Muscle of back (tissue), 11 donors: ENCODE data around the gene PACS1. TPM values are rescaled to one million over a fixed set of nuclear protein-coding genes. Genes with fewer than 3 reads are reported as not detected.
A peak's percentile ranks its signal among the peaks of the same experiment; 100 is the strongest.
"Not testable (repeated sequence)": the region's sequence is repeated elsewhere in the genome, so short reads cannot be mapped to it uniquely, and the experiment has no call there.

Experiments used
- DNase-seq, 3 donors: peaks; one replicate each; pipeline versions ENCODE4 v3.0.0 to v3.0.0-alpha.2; 2013
- polyA plus RNA-seq, 10 donors: library from polyadenylated mRNA; unstranded; fragments of 120-200 nt; gene quantifications; one replicate each; pipeline ENCODE4 v1.2.1, GENCODE V29; 2013; ENCODE audit not compliant: insufficient read length in 10 of 10

PACS1 gene
- polyA plus RNA-seq, 10 donors, result 29.6 to 34.8 (median 32.6) TPM

DNA sequence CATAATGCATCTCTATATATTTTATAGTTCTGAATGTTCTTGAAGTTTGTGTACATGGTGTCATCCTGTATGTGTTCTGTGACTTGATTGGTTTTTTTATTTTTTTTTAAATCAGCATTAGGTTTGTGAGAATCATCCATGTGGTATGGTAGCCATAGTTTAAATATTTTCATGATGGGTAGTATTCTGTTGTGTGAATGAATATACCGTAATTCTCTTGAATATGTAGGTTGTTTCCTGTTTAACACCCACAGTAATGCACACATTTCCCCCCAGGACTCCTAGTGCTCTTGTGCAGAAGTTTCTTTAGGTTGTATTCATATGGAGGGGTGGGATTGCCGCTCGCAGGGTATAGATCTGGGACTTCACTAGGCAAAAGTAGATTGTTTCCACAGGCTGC is 2.0 kb downstream of the PACS1 start:
- no peak for DNase-seq

DNA sequence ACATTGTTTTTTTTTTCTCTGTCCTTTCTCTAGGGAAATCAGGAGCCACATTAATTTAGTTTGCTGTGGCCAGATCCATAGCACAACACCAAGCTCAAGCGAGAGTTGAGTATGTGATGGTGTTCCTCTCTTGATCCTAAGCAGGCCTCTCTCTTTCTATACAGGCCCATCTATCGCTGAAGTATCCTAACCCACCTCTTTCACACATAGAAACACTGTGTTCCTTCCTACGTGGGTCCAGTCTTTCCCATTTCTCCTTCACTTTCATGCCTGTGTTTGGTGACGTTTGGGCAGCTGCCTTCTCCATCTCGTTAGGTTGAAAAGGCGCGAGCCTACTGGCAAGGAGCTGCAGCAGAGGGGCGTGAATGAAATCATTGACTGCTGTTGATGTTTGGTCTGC is 2.4 kb downstream of the PACS1 start:
- DNase-seq, result no peak

DNA sequence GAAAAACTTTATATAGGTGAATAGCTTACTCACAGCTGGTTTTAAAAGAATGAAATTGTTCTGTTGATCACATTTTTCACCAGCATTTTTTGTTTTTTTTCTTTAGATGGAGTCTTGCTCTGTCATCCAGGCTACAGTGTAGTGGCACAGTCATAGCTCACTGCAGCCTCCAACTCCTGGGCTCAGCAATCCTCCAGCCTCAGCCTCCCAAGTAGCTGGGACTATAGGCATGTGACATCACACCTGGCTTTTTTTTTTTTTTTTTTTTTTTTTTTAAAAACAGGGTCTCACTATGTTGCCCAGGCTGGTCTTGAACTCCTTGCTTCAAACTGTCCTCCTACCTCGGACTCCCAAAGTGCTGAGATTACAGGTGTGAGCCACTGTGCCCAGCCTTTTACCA is 3.6 kb downstream of the PACS1 start:
- DNase-seq, result no peak

DNA sequence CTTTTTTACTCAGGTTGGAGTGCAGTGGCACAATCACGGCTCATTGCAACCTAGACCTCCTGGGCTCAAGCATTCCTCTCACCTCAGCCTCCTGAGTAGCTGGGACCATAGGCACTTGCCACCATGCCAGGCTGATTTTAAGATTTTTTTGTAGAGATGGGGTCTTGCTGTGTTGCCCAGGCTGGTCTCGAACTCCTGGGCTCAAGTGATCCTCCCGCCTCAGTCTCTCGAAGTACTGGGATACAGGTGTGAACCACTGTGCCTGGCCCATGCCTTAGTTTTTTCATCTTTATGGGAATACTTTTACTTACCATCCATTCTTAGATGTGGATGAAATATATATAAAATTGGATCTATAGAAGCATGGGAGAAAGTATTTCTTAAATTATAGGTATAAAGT is 5.2 kb downstream of the PACS1 start:
- DNase-seq, result no peak

DNA sequence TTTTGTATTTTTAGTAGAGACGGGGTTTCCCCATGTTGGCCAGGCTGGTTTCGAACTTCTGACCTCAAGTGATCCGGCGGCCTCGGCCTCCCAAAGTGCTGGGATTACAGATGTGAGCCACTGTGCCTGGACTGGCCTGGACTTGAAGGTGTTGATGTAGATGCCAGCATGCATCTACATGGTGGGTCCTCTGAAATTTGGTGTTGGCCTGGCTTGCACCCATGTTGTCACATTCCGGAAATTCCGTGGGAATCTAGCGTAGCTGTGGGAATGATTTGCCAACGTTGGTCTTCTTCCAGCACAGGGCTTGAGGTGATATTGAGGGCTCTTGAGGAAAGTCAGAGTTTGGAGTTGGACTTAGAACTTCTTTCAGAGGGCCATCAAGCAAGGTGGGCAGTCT is 6.5 kb downstream of the PACS1 start:
- DNase-seq, result no peak

DNA sequence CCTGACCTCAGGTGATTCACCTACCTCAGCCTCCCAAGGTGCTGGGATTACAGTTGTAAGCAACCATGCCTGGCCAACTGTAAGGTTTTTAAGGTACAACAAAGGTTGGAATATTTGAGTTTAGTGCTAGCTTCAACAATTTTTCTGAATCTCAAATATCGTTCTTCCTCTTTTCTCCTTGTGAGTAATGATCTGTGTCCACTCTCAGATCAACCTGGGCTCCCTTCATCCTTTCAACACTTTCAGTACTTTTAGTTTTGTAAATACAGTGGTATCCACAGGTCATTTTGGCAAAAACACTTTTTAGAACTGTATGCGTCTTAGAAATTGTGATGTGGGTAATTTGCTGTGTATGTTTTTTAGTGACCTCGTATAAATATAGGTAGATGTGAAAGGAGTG is 7.9 kb downstream of the PACS1 start:
- no peak for DNase-seq

DNA sequence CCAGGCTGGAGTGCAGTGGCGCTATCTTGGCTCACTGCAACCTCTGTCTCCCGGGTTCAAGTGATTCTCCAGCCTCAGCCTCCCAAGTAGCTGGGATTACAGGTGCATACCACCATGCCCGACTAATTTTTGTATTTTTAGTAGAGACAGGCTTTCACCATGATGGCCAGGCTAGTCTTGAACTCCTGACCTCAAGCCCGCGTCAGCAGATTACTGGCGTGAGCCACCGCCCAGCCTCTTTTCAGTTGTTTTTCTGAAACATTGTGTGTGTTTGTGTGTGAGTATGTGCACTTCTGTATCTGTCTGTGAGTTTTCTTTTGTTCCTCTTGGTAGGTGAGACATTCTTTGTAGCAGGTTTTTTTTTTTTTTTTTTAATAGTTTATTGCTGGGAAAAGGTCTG is 8.9 kb downstream of the PACS1 start:
- not testable (repeated sequence) for DNase-seq

DNA sequence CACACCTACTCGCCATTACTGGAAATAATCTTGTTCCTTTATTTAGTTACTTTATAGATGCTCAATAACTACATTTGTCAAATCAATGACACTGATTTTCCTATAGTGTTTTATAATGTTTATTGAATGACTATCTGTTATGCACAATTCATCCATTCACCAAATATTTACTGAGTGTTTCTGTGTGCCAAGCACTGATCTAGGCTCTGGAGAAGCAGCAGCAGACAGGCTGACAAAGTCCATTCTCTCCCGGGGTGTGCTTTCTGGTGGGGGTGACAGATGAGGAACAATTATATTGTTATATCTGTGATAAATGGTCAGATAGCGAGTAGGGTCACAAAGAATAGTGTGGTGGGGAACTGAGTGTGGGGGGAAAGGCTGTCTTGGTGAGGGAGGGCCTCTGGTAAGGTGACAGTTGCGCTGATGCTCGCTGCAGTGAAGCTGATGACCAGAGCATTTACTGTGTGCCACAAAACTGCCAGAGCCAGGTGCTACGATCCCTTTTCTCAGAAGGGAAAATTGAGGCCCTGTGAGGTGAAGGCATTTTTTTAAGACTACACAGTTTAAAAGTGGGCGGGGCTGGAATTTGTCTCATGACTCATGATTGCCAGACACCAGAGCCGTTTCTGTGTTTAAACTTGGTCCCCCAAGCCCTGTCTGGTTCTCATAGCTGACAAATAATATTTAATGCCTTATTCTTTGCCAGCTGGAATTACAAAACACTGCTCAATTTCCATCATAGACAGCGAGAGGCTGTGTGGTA is 10.2 kb downstream of the PACS1 start:
- DNase-seq, result peak; percentile 13 to 56 (median 19)

DNA sequence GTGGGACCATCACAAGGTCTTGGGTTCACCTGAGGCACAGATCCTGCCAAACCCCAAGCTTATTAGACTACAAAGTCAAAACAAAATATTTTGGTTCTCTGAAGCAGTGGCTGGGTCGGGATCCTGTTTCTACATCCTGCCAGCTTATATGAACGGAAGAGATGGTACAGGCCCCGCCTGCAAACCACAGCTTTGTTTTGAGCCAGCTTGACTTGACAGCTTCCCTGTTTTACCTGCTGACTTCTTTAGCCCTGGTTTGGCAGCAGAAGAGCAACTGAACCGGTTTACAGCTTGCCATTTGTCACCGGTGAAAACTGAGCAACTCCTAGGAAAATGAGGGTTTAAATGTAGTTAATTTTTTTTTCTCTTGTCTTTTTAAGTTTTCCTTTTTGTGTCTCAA is 11.4 kb downstream of the PACS1 start:
- peak in 2 of 3 donors; percentile 13 to 31 for DNase-seq

DNA sequence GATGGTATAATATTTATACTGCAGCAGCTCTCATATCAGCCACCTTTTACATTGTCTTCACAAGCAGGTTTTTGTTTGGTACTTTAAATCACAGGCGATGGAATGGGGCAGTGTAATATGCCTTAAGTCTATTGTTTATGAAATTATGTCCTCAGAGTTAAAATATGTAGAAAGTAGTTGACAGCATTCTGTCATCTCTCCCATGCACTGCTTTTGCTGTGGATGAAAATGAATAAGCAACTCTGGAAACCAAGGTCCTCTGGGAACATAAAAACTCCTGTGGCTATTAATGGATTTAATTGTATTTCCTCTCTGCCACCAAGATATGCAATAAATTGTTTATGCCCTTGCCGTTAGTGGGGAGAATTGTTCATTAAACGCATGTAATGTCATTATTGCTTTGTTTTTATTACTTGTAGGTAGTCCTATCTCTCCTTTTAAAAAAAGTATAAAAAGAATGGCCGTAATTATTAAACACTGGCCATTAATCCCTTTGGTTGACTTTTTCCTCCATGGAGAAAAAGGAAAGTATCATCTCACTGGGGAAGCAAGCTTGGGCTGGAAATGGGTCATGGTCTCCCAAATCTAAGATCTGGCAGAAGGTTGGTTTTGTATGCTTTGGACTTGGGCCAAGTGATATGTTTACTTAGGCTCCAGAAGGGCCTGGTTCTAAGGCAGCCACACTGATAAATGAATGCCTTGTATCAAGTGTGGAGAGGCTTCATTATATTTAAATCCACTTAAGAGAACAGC is 13.1 kb downstream of the PACS1 start:
- no peak for DNase-seq

DNA sequence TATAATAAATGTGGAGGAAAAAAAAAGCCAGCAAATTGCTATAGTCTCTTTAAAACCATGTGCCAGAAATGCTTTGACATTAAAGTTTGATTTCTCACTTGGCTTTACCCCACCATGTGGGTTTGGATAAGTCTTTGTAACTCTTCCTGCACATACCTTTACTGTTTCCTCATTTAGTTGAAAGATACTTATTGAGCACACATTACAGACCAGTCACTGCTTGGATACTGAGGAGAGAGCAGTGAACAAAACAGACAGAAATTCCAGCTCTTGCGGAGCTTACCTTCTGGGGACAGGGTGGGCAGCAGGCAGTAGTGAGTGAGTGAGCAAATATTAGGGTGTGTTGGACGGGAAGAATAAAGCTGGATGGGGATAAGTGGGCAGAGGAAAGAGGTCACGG is 13.7 kb downstream of the PACS1 start:
- DNase-seq, result no peak

DNA sequence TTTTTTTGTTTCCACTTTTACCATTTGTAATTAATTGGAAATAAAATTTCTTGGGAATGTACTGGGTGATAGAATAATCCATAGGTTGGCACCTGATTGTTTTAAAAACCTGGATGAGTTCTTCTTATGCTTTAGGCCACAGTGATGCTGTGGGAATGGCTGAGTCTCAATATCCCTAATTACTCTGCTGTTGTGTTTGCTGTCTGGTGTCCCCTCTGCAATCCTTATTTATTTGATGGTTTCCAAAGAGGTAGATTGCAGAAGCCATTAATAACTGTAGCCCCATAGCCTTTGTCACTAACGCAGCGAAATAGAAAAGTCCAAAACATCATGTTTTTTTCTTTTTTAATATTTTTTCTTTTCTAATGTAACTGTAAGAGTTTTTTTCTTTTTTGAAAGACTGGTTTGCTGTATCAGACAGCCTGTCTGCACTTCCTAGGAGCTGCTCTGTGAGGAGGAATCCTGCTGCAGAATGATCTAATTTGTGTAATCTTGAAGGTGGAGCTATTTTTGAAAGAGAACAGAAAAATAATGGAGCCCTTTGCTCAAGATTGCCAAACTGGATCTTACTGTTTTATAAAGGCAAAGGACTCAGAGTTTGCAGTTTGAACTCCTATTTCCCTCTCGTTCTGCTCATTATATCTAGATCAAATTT is 14.9 kb downstream of the PACS1 start:
- DNase-seq, result no peak

DNA sequence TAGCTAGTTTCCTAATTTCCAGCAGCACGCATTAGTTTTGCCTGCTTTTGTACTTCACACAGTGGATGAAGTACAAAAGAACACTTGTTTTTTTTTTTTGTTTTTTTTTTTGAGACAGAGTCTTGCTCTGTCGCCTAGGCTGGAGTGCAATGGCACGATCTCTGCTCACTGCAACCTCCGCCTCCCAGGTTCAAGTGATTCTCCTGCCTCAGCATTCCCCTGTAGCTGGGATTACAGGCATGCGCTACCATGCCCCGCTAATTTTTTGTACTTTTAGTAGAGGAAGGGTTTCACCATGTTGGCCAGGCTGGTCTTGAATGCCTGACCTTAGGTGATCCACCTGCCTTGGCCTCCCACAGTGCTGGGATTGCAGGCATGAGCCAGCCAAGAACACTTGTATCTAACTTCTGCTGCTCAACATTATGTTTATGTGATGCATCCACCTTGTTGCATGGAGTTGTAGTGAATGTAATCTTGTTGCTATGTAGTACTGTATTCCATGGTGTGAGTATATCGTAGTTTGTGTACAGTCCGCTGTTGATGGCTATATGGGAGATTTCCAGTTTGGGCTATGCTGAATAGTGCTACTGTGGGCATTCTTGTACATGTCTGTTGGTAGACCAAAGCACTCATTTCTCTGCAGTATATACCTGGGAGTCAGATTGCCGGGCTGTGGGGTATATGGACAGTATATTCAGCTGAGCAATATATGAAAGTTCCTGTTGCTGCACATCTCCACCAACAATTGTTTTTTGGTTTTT is 17.3 kb downstream of the PACS1 start:
- DNase-seq, result no peak

DNA sequence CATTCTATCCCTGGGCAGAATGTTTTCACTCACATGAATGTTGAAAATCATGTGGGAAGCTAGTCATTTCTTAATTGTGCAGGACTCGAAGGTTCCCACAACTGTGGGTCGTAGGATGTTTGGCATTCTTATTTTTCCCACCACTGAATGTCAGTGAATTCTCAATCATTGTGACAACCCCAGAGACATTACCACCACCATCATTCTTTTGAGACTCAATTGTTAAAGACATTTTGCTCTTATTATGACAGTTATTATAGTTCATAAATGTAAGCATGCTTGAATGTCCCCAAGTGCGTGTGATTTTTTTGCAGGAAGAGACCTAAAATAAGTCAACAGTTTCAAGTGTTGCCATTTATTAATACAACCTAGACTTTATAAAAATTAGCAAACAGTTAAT is 19.0 kb downstream of the PACS1 start:
- no peak for DNase-seq

DNA sequence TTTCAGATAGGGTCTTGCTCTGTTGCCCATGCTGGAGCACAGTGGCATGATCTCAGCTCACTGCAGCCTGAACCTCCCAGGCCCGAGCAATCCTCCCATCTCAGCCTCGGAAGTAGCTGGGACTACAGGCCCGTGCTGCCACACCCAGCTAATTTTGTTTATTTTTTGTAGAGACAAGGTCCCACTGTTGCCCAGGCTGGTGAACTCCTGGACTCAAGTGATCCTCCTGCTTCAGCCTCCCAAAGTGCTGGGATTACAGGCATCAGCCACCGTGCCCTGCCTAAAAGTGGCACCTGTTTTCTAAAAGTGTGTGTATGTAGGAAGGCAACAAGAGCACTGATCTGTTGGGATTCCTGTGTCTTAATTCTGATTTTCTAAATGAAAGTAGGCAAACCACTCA is 20.2 kb downstream of the PACS1 start:
- DNase-seq, result no peak

DNA sequence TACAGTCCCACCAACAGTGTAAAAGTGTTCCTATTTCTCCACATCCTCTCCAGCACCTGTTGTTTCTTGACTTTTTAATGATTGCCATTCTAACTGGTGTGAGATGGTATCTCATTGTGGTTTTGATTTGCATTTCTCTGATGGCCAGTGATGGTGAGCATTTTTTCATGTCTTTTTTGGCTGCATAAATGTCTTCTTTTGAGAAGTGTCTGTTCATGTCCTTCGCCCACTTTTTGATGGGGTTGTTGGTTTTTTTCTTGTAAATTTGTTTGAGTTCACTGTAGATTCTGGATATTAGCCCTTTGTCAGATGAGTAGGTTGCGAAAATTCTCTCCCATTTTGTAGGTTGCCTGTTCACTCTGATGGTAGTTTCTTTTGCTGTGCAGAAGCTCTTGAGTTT is 22.1 kb downstream of the PACS1 start:
- not testable (repeated sequence) for DNase-seq

DNA sequence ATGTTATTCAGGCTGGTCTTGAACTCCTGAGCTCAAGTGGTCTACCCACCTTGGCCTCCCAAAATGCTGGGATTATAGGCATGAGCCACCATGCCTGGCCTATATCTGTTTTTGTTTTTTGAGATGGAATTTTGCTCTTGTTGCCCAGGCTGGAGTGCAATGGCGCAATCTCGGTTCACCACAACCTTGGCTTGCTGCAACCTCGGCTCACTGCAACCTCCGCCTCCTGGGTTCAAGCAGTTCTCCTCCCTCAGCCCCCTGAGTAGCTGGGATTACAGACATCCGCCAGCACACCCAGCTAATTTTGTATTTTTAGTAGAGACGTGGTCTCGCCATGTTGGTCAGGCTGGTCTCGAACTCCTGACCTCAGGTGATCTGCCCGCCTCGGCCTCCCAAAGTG is 29.7 kb downstream of the PACS1 start:
- not testable (repeated sequence) for DNase-seq

DNA sequence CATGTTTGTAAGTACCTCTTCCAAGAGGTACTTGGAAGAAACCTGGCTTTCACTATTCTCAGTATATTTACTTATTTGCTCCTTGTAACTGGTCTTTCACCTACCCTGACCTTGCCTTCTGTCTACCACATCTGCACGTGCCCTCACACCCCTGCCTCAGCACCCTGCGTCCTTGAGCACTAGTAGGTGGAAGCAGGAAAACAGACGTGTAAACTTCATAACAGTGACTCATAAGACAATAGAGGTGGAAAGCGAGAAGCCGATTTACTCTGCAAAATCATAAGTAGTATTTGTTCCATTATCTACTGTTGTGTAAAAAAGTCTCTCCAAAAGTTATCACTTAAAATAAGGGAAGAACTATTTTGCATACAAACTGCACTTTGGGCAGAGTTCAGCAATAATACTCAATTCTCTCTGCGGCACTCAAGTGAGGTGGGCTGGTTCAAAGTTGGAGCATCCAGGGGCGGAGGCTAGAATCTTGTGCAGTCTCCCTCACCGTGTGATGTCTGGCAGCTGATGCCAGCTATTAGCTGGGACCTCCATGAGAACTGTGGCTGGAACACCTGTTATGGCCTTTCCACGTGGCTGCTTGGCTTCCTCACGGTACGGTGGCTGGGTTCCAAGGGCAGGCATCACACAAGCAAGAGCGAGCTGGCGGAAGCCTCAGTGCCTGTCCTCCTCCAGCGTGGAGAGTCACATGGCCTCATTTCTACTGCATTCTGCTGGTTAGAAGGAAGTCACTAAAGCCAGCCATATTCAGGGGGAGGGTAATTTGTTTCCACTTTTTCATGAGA is 30.4 kb downstream of the PACS1 start:
- peak in 2 of 3 donors; percentile 50 to 67 for DNase-seq

DNA sequence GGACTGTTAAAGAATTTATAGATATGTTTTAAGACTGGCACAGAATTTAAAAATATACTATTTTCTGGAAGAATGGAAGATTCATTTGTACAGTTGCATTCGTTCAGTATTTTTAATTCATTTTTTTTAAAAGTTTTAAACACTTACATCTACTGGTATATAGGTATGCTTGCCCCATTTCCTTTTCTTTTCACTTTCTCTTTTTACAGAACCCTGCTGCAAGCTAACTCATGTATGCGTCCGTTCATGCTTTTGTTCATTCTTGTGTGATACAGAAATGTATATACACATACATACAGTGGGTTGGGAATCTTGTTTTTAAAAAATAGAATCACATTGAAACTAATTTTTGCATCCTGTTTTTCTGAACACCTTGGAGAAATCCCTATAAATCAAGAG is 31.0 kb downstream of the PACS1 start:
- no peak for DNase-seq

DNA sequence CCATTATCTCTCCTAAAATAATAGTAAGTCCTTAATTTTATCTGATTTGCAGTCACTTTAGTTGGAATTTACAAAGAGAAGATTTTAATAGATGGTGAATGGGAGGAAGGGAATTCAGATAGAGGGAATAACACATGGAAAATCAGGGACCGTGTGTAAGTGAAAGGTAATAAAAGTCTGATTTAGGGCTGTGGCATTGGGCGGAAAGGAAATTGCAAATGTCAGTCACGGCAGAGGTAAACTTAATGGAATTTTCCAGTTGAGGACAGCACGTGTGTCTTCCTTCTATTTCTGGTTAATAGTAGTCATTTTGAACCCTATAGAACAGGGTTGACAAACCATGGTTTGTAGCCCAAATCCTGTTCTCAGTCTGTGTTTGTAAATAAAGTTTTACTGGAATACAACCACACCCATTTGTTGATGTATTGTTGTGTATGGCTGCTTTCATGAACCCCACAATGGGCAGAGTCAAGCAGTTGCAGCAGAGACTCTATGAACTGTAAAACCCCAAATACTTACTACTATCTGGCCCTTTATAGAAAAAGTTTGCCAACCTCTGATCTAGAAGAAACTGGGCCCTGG is 34.1 kb downstream of the PACS1 start:
- no peak for DNase-seq
